CD4-positive, alpha-beta T cell treated with Interleukin-15 for 1 hour (primary cell): ENCODE data around the gene RREB1.

Experiments
- DNase-seq: peaks from one replicate; pipeline ENCODE4 v3.0.0-alpha.2; 2020

Gene RREB1

DNA sequence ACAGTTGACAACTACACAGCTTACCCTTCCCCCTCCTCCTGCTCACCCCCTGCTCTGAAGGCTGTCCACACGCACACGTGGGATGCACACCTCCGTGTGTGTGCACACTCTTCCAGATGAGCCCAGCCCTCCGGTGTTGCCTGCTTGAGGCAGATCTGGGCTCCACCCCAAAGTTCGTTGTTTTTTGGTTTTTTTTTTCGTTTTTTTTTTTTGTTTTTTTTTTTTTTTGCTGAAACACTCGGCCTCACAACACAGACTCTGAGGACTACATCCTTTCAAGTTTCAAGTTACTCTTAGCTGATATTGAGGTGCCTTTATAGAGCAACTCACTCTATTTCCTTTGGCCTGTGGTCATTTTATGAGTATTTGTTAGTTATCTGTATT lies 88.2 kb downstream of the RREB1 start:
- no peak for DNase-seq

- no peak for DNase-seq
Measured at GRCh38 chr6:7196685-7197283, 89.0 kb downstream of the RREB1 start.

DNA sequence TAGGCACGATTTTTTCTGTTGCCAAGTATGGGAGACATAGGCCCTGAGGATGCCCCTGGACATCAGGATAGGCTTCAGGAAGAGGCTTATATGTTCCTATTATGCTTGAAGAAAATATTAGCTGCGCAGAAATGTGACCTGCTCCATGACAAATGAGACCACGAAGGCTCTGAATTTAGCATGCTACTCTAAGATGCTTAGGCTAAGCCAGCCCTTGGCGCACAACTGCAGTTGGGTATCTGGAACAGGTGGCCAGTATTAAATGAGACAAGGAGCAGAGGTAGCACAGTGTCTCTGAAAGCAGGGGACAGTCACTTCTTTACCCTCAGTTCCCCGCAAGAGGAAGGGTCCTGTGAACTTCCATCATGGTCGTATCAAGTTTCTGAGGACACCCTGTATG lies 90.0 kb downstream of the RREB1 start:
- DNase-seq = no peak

- no peak for DNase-seq
Measured at GRCh38 chr6:7198833-7199800, 91.4 kb downstream of the RREB1 start.

- DNase-seq = no peak
Measured at GRCh38 chr6:7200598-7201443, 93.1 kb downstream of the RREB1 start.

- no peak for DNase-seq
Measured at GRCh38 chr6:7201444-7201731, 93.6 kb downstream of the RREB1 start.

DNA sequence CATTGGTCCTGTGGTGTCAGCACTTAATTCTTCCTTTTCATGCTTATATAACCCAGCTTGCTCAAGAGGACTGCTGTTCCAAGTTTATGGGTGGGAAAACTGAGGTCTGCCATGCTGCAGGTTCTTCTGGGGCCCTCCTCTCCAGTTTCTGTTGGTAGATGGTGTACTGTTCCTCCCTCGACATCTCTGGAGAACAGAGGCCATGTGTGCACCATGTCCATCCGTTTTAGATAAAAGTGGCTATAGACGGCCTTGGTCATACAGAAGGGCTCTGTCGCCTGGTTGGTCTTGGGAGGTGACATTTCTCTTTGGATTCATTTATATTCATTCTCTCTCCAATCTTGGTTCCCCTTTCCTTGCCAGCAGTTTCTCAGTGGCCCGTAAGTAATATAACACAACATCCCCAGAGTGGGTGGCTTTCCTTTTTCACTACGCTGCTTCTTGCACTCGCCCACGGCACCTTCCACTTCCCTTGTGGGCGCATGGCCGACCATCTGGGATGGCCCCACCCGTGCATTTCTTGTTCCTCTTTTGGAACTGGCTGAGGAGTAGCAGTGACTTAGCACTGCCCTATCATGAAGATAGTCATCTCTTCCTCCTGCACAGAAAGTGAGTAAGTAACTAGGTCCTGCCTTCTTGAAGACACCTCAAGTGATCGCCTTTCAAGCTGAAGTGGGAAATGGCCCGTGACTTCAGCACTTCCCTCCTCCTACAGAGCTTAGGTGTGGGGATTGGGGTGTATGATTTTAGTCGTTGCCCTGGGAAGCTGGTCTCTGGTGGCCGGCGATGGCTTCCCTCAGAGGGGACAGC lies 94.2 kb downstream of the RREB1 start:
- DNase-seq = peak; percentile 81

DNA sequence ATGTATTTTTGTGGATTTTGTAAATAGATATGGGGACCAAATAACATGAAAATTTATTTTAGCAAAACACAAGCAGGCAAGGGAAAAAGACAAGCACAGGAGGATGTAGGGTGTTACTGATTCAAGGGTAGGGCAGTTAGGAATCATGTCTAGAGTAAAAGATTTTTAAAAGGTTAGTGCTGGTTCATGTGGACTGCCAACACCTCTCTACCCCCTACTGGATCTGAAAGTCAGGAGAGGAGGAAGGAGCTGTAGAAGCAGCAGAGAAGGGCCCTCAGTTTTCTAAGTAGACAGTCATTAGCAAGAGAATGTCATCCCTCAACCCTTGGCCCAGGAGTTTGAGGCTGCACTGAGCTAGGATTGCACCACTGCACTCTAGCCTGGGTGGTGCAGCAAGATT lies 95.2 kb downstream of the RREB1 start:
- DNase-seq = no peak

DNA sequence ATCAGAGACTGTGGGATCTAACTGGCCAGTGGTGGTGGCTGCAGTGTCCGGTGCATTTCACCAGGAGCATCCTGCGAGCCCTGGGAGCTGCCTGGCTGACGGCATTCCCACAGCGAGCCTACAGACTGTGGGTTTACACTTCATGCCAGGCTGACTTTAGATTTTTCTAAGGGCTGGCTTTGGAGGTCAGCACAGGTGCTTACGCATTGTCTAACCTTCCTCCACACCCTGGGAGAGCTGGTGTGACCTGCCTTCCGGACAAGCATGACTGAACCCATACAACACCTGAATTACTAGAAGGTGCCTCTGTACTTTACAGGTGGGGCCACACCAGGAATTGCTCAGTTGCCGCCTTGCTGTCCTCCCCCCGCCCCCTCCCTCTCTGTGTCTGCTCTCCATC lies 96.2 kb downstream of the RREB1 start:
- no peak for DNase-seq

DNA sequence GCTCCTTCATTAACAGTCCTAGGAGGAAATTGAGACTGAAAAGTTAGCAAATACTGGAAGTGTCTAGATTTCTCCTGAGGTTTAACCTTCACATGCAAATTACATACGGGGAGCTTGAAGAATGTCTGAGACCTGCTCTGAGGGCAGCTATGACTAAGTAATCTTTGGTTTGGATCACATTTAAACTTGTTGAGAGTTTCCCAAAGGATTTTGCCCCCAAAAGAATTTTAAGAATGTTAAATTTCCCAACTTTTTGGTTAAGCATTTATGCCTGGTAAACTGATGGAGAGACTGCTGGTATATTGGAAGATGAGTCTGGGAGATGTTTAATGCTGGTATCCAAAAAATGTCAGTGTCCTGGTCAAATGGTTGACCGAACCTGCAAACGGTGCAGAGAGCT lies 97.0 kb downstream of the RREB1 start:
- no peak for DNase-seq

DNA sequence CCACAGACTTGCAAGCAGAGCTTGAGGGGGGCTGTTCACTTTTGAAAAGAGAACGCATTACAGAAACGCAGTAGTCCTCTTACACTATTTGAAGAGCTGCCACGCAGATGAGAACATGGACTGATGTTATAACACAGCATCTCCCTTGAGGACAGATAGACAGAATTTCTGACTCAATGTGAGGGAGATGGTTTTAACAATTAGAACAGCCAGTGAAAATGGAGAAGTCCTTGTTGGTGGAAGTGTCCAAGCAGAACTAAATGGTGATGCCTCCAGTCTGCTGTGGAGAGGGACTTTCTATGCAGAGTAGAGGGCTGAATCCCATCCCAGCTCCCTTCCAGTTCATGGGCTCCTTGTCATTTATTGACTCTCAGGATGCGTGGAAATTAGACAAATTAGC lies 100.0 kb downstream of the RREB1 start:
- no peak for DNase-seq

GRCh38 chr6:7213416-7213815 lies 105.7 kb downstream of the RREB1 start:
- DNase-seq = no peak

DNA sequence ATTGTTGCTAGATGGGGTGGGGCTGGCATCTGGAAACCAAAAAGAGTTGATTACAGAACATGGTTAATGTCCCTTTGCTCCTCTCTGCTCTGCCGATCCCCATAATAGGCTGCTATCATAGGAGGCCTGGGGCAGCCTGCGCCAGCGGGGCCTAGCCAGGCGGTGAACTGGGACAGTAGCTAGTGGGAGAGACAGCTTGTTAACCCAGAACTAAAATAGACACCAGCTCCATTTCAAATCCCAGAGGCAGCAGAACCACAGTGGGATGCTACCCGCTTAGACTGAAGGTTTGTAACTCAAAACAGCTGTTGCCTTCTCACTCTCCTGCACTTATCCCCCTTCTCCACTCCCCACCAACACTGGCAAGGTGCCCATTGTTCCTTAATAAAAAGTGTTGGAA lies 106.7 kb downstream of the RREB1 start:
- no peak for DNase-seq

- DNase-seq = no peak
Measured at GRCh38 chr6:7215131-7215530, 107.4 kb downstream of the RREB1 start.

- DNase-seq = no peak
Measured at GRCh38 chr6:7215798-7216231, 108.1 kb downstream of the RREB1 start.

DNA sequence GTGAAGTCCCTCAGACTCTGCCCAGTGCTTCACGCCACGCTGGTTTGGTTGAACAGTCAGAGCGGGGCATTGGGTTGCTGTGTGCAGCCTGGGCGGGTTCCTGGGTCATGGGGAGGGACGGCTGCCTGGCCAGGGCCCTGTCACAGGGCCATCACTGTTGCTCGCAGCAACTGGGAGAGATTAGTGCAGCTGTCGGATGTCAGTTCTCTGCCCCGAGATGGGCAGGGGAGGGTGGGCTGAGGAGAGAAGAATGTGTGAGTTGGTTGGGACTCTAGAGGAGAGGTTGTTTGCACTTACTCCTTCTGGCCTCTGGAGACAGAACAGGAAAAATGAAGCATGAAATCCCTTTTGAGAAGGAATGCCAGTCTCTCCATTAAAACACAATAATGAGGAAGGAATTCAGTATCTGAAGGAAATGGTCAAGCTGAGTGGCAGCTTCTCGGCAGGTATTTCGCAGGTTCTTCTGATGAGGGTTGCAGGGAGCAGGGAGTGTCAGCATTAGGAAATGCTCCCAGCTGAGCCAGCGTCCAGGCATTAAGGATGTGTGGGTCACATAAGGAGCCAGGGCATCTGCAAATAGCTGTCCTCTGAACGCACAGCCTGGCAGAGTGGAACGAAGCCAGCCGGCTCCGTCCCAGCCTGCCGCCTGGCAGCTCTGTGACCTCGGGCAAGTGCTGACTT lies 109.3 kb downstream of the RREB1 start:
- no peak for DNase-seq

DNA sequence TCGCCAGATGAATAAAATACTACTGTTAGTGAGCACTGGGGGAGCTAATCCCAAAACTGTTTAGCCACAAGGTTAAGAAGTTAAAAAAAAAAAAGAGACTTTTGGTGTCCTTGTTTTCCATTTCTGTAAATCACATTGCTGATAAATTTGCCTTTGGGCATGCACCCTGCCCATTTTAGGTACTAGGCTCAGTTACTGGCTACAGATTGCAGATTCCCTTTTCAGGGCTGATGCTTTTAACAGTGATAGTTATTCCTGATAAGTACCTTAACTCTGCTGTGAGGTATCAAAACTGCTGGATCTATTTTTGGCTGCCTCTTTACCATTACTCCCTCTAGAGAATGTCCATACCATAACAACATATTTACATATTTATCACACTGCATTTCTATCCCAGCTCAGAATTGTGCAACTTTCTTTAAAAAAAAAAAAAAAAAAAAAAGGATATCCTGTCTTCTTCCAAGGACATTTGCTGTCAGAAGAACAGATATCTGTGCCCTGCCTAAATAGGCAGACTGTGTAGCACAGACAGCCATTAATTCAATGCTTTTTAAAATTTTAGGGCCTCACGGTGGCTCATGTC lies 110.7 kb downstream of the RREB1 start:
- no peak for DNase-seq

DNA sequence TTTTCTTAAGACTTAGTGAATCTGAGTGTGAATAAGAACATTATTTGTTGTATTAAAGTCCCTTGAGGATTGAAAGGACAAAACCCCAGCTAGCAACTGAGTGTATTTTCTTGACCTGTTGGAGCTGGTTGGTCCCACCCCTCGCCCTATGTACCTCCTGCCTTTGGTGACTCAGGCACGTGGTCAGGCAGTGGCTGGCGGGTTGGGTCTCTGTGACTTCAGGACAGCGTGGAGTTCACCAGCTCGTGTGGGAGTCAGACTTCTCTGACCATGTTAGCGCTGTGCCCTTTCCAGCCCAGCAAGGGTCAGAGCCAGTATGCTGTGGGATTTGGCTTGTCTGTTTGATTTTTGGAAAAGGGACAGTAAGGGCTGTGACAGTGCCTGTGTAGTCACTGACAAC lies 111.5 kb downstream of the RREB1 start:
- no peak for DNase-seq

GRCh38 chr6:7222197-7222596 lies 114.4 kb downstream of the RREB1 start:
- no peak for DNase-seq

- no peak for DNase-seq
Measured at GRCh38 chr6:7224731-7225130, 117.0 kb downstream of the RREB1 start.

- no peak for DNase-seq
Measured at GRCh38 chr6:7228662-7229375, 121.1 kb downstream of the RREB1 start.
